Body of pancreas (tissue), 4 donors: ENCODE results near the gene GFOD1.
"Not testable (repeated sequence)": the region's sequence is repeated elsewhere in the genome, so short reads cannot be mapped to it uniquely, and the experiment has no call there.

Experiments used
- CTCF ChIP-seq, 7 experiments: fragments of 450-650 bp in 4 of 7; fragments of 200-600 bp in 3 of 7; sonication (generic) in 3 of 7; IDR thresholded peaks; one replicate each; pipeline ENCODE4 v1.5.1; 2016 to 2019; ENCODE audit warnings: antibody characterized with exemption in 7 of 7
- POLR2A ChIP-seq, 3 donors: fragments of 450-650 bp; IDR thresholded peaks; one replicate each; pipeline ENCODE4 v1.6.1; 2016; ENCODE audit warnings: antibody characterized with exemption in 3 of 3, mild to moderate bottlenecking in 2 of 3

GRCh38 chr6:13460289-13460688 lies 27.1 kb downstream of the GFOD1 start:
- TF ChIP-seq CTCF, POLR2A (IDR thresholded peaks at IDR 0.05): not testable (repeated sequence)
